Left ventricle myocardium inferior (tissue), 1 donor: ENCODE results near the gene ZNF763. TPM values are rescaled to one million over a fixed set of nuclear protein-coding genes. Genes with fewer than 3 reads are reported as not detected.

Source experiments
- DNase-seq: peaks from one replicate; pipeline ENCODE4 v3.0.0-alpha.2; 2020
- H3K27ac ChIP-seq: fragments of 200-600 bp; replicated peaks from 2 replicates; pipeline ENCODE4 v1.8.0; 2021
- H3K27me3 ChIP-seq: fragments of 200-600 bp; 2 replicates; pipeline ENCODE4 v1.8.0; 2021; ENCODE audit warnings: low read depth
- H3K36me3 ChIP-seq: fragments of 200-600 bp; 2 replicates; pipeline ENCODE4 v1.8.0; 2021
- H3K4me1 ChIP-seq: fragments of 200-600 bp; 2 replicates; pipeline ENCODE4 v1.8.0; 2021
- H3K4me3 ChIP-seq: fragments of 200-600 bp; 2 replicates; pipeline ENCODE4 v1.8.0; 2021; ENCODE audit warnings: mild to moderate bottlenecking, moderate library complexity
- H3K9me3 ChIP-seq: fragments of 200-600 bp; replicated peaks from 2 replicates; pipeline ENCODE4 v1.8.0; 2021
- CTCF ChIP-seq: fragments of 200-600 bp; IDR thresholded peaks from 2 replicates; pipeline ENCODE4 v1.8.0; 2021; ENCODE audit warnings: antibody characterized with exemption, mild to moderate bottlenecking, borderline replicate concordance
- intact Hi-C: fragments of 100-400 bp; cut with micrococcal nuclease; formaldehyde crosslinking; loops from one replicate; pipeline ENCODE4 v1.11.0; 2022
- total RNA-seq: library from RNA; stranded (reverse); fragmentation: NEBNext Ultra II Directional; extraction: Animal tissue kit (Norgen Biotek cat#: 25700); gene quantifications from one replicate; pipeline ENCODE4 v1.2.1, GENCODE V29; 2021
- donor health status: DM: no; HTN: yes; CAD: no; lungs with severe emphysema.

The ZNF763 gene
- total RNA-seq, 1 donor from 2014 or later, result 3.1 TPM

- Histone ChIP-seq H3K4me1 (peaks cover 21% of the 10 kb centered on the region), H3K4me3 (peak overlapping the region; percentile 82), H3K9me3 (no peaks in the 10 kb centered on the region), H3K27me3 (no peaks in the 10 kb centered on the region), H3K27ac (peak overlapping the region; percentile 94), H3K36me3 (no peaks in the 10 kb centered on the region)
- intact Hi-C loops, result no loop called here
- TF ChIP-seq CTCF, result no peak
- peak; percentile 27 for DNase-seq
Observed at GRCh38 chr19:11964496-11964857, 363 bp upstream of the ZNF763 start.

- Histone ChIP-seq H3K36me3 (no peaks in the 10 kb centered on the region), H3K27me3 (no peaks in the 10 kb centered on the region), H3K9me3 (peaks cover 7% of the 10 kb centered on the region), H3K27ac (no peak overlapping the region), H3K4me3 (no peak overlapping the region), H3K4me1 (peaks cover 10% of the 10 kb centered on the region)
- intact Hi-C loops, result no loop called here
- no peak for TF ChIP-seq CTCF
- DNase-seq, result no peak
Observed at GRCh38 chr19:11970174-11970573, 5.3 kb downstream of the ZNF763 start.

- no peak for TF ChIP-seq CTCF
- Histone ChIP-seq H3K27me3 (no peaks in the 10 kb centered on the region), H3K4me1 (peaks cover 2% of the 10 kb centered on the region), H3K36me3 (peaks cover 2% of the 10 kb centered on the region), H3K9me3 (peaks cover 10% of the 10 kb centered on the region), H3K4me3 (no peak overlapping the region), H3K27ac (no peak overlapping the region)
- intact Hi-C loops, result no loop called here
- DNase-seq, result no peak
Observed at GRCh38 chr19:11971041-11971440, 6.2 kb downstream of the ZNF763 start.

- Histone ChIP-seq H3K36me3 (peaks cover 22% of the 10 kb centered on the region), H3K4me1 (no peaks in the 10 kb centered on the region), H3K27me3 (no peaks in the 10 kb centered on the region), H3K9me3 (peaks cover 27% of the 10 kb centered on the region), H3K4me3 (no peak overlapping the region), H3K27ac (no peak overlapping the region)
- intact Hi-C loops, result no loop called here
- no peak for DNase-seq
- no peak for TF ChIP-seq CTCF
Observed at GRCh38 chr19:11973019-11973810, 8.4 kb downstream of the ZNF763 start.

GRCh38 chr19:11978492-11979100 is 13.8 kb downstream of the ZNF763 start:
- intact Hi-C loops, result no loop called here
- TF ChIP-seq CTCF, result no peak
- DNase-seq, result no peak
- Histone ChIP-seq H3K27ac (no peak overlapping the region), H3K9me3 (peaks cover 74% of the 10 kb centered on the region), H3K4me3 (no peak overlapping the region), H3K4me1 (no peaks in the 10 kb centered on the region), H3K36me3 (peaks cover 47% of the 10 kb centered on the region), H3K27me3 (no peaks in the 10 kb centered on the region)
